ENCODE data around the gene IRF7. TPM values are rescaled to one million over a fixed set of nuclear protein-coding genes. Genes with fewer than 3 reads are reported as not detected.

The IRF7 gene
- total and polyA plus RNA-seq, 11 donors, result 5.5 to 30.6 (median 14.9) TPM

DNA sequence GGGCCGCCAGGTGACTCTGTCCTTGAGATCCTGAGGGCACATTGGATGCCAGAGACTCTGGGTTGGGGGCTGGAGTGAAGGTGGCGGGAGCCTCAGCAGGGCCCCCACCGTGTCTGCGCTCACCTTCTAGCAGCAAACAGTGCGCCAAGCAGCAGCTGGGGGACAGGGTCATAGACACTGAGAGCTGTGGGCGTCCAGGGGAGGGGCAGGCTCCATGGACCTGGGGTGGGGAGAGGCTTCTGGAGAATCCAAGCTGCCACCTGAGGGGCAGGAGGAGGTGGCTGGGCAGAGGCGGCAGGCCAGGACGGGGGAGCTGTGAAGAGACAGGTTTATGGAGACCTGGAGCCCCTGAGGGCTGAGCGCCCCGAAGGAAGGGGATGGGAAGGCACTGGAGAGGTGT, 31.5 kb downstream of the IRF7 start:
- intact Hi-C loops (cut with DNase I), result no loop called here
- 94 to 99% (median 96%) methylated on average over 6 to 10 of the region's 10 CpGs for WGBS, 4 donors

GRCh38 chr11:581752-582151, 34.0 kb downstream of the IRF7 start:
- peaks cover 17 to 52% (median 38%) of the 10 kb centered on the region in 12 donors for H3K4me1 ChIP-seq
- ATAC-seq (no peak), DNase-seq (peak in 1 of 5 donors; percentile 51)
- intact Hi-C loops (cut with DNase I), result no loop called here
- H3K27ac ChIP-seq, result peak overlapping the region in 1 of 12 donors; percentile 35
- TF ChIP-seq CTCF (IDR thresholded peaks at IDR 0.05), result no peak
- TF ChIP-seq POLR2A (IDR thresholded peaks at IDR 0.05), result no peak
- H3K36me3 ChIP-seq, result peaks cover 0 to 47% (median 42%) of the 10 kb centered on the region in 9 donors
- no peaks in the 10 kb centered on the region for H3K9me3 ChIP-seq
- 73 to 76% (median 76%) methylated on average over 17 of the region's 17 CpGs for WGBS, 4 donors
- no peak overlapping the region for H3K4me3 ChIP-seq
- H3K27me3 ChIP-seq, result no peaks in the 10 kb centered on the region

More for the DNA sequence above, 31.5 kb downstream of the IRF7 start:
- H3K36me3 ChIP-seq, result peaks cover 0 to 72% (median 66%) of the 10 kb centered on the region in 9 donors
- no peak overlapping the region for H3K4me3 ChIP-seq
- ATAC-seq, result no peak
- H3K27ac ChIP-seq, result no peak overlapping the region
- H3K9me3 ChIP-seq, result no peaks in the 10 kb centered on the region
- peaks cover 6 to 30% (median 19%) of the 10 kb centered on the region in 12 donors for H3K4me1 ChIP-seq
- DNase-seq, result no peak
- no peaks in the 10 kb centered on the region for H3K27me3 ChIP-seq
- no peak for TF ChIP-seq CTCF (IDR thresholded peaks at IDR 0.05)
- no peak for TF ChIP-seq POLR2A (IDR thresholded peaks at IDR 0.05)

DNA sequence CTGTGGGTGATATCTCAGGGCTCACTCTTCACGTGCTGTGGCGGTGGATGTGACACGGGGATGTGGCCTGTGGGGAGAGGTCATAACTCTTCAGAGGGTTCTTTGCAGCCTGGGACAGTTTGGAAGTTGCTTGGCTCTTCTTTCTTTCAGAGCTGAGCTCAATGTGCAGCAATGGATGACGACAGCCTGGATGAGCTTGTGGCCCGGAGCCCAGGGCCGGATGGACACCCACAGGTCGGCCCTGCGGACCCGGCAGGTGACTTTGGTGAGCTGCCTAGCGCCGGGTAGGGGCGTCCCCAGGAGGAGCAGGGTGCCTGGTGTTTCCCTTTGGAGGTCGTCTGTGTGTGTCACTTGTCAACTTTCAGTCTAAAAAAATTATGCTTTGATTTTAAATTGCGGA, 34.4 kb downstream of the IRF7 start:
- Histone ChIP-seq H3K4me1 (peaks cover 17 to 52% (median 38%) of the 10 kb centered on the region in 12 donors), H3K27ac (peak overlapping the region in 1 of 12 donors; percentile 35), H3K4me3 (no peak overlapping the region), H3K27me3 (no peaks in the 10 kb centered on the region), H3K9me3 (no peaks in the 10 kb centered on the region), H3K36me3 (peaks cover 0 to 43% (median 40%) of the 10 kb centered on the region in 9 donors)
- no peak for DNase-seq
- intact Hi-C loops (cut with DNase I), result no loop called here
- peak in 1 of 4 donors; percentile 34 for ATAC-seq
- TF ChIP-seq CTCF (IDR thresholded peaks at IDR 0.05), result no peak
- no peak for TF ChIP-seq POLR2A (IDR thresholded peaks at IDR 0.05)
- 51 to 65% (median 60%) methylated on average over 14 of the region's 14 CpGs for WGBS, 4 donors

DNA sequence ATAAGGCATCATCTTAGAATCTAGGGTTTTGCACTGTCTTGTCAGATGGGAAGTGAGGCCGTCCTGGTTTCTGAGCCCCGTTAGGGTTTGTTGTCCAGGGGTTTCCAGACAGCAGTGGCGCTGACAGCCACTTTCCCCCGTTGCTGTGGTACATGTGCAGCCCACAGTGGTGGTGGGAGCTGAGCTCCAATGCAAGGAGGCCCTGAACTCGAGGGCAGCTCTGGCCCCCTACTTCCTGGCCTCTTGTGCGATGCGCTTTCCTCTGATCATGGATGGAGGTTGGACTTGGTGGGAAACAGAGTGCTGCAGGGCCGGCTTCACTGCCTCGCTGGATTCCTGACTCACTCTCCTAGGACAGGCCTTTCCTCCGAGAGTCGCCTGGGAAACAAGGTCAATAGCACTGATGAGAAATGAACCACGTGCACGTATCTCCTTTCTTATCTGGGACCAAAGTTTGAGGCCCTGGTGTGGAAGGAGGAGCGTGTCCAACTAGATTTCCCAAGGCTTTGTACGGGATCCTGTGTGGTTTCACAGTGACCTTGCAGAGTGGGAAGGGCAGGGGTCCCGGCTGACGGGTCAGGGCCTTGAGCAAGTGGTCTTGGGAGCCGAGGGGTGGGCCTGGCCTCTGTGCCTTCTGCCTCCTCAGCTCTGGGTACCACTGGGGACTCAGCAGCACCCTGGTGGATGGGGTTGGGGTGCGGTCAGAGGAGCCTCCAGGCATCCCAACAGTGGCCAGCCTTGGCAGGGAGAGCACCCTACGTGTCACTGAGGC, 35.7 kb downstream of the IRF7 start:
- intact Hi-C loops (cut with DNase I), result loop anchor here in 2 of 10 donors (5.0 kb wide), 2 partner anchors 32 to 37 kb away; partner anchors contain the start of gene IRF7 (in 1 of the 2)
- H3K27me3 ChIP-seq, result no peaks in the 10 kb centered on the region
- no peak for ATAC-seq
- H3K36me3 ChIP-seq, result peaks cover 0 to 36% (median 32%) of the 10 kb centered on the region in 9 donors
- H3K4me3 ChIP-seq, result no peak overlapping the region
- 51 to 63% (median 61%) methylated on average over 17 to 20 of the region's 20 CpGs for WGBS, 4 donors
- no peak for TF ChIP-seq POLR2A (IDR thresholded peaks at IDR 0.05)
- TF ChIP-seq CTCF (IDR thresholded peaks at IDR 0.05), result no peak
- H3K9me3 ChIP-seq, result no peaks in the 10 kb centered on the region
- peak overlapping the region in 3 of 12 donors; percentile 0 to 35 (median 8) for H3K27ac ChIP-seq
- DNase-seq, result peak in 1 of 5 donors; percentile 51
- H3K4me1 ChIP-seq, result peaks cover 18 to 58% (median 42%) of the 10 kb centered on the region in 12 donors

Data from heart left ventricle (tissue), 16 donors.